ENCODE results near the gene GFRA1.

GRCh38 chr10:116184512-116184794 lies 88.6 kb downstream of the GFRA1 start:
- TF ChIP-seq EZH2 (IDR thresholded peaks at IDR 0.05; ENCODE audit: borderline replicate concordance, insufficient read depth, low read depth, low read length, poor library complexity, severe bottlenecking) (no peak), CTCF (IDR thresholded peaks at IDR 0.05) (no peak)

Measured in B cell (primary cell).